Activated naive CD8-positive, alpha-beta T cell treated with anti-CD3 and anti-CD28 coated beads for 36 hours (primary cell): Measurements from ENCODE around the gene PARP9. TPM values are rescaled to one million over a fixed set of nuclear protein-coding genes. Genes with fewer than 3 reads are reported as not detected.

Experiments used
- DNase-seq: peaks from one replicate; pipeline ENCODE4 v3.0.0; 2021
- H3K27ac Mint-ChIP-seq: one replicate; pipeline ENCODE4 v1.8.0; 2022; ENCODE audit warnings: mild to moderate bottlenecking, moderate library complexity, mixed read lengths
- H3K27me3 Mint-ChIP-seq: one replicate; pipeline ENCODE4 v1.8.0; 2022; ENCODE audit warnings: mild to moderate bottlenecking, mixed read lengths
- H3K36me3 Mint-ChIP-seq: one replicate; pipeline ENCODE4 v1.8.0; 2021; ENCODE audit warnings: mild to moderate bottlenecking, mixed read lengths
- H3K4me1 Mint-ChIP-seq: one replicate; pipeline ENCODE4 v1.8.0; 2021; ENCODE audit warnings: mixed read lengths
- H3K4me3 Mint-ChIP-seq: one replicate; pipeline ENCODE4 v1.8.0; 2022; ENCODE audit warnings: mild to moderate bottlenecking, moderate library complexity, mixed read lengths
- H3K9me3 Mint-ChIP-seq: one replicate; pipeline ENCODE4 v1.8.0; 2022; ENCODE audit warnings: mixed read lengths
- total RNA-seq, 2 experiments: library from RNA; stranded (reverse); gene quantifications; one replicate each; pipeline ENCODE4 v1.2.3, GENCODE V29; 2021

The PARP9 gene
- total RNA-seq, 2 experiments from 2014 or later, result 39.0 to 40.9 TPM

GRCh38 chr3:122558605-122559004 lies 5.5 kb downstream of the PARP9 start:
- Mint-ChIP-seq H3K27ac (no peak overlapping the region), H3K36me3 (peaks cover 27% of the 10 kb centered on the region), H3K27me3 (no peaks in the 10 kb centered on the region), H3K4me1 (peaks cover 33% of the 10 kb centered on the region), H3K4me3 (no peak overlapping the region), H3K9me3 (no peaks in the 10 kb centered on the region)
- no peak for DNase-seq

GRCh38 chr3:122557356-122557755 lies 6.7 kb downstream of the PARP9 start:
- peaks cover 29% of the 10 kb centered on the region for H3K36me3 Mint-ChIP-seq
- H3K9me3 Mint-ChIP-seq, result no peaks in the 10 kb centered on the region

GRCh38 chr3:122555275-122556071 lies 8.6 kb downstream of the PARP9 start:
- no peak for DNase-seq
- H3K4me3 Mint-ChIP-seq, result no peak overlapping the region
- no peaks in the 10 kb centered on the region for H3K9me3 Mint-ChIP-seq
- H3K27me3 Mint-ChIP-seq, result no peaks in the 10 kb centered on the region
- peaks cover 14% of the 10 kb centered on the region for H3K4me1 Mint-ChIP-seq
- peaks cover 27% of the 10 kb centered on the region for H3K36me3 Mint-ChIP-seq
- H3K27ac Mint-ChIP-seq, result no peak overlapping the region

More at GRCh38 chr3:122557356-122557755, 6.7 kb downstream of the PARP9 start:
- H3K4me3 Mint-ChIP-seq, result no peak overlapping the region
- peaks cover 26% of the 10 kb centered on the region for H3K4me1 Mint-ChIP-seq
- H3K27me3 Mint-ChIP-seq, result no peaks in the 10 kb centered on the region
- DNase-seq, result no peak
- no peak overlapping the region for H3K27ac Mint-ChIP-seq

GRCh38 chr3:122553171-122553570 lies 10.9 kb downstream of the PARP9 start:
- H3K4me3 Mint-ChIP-seq, result no peak overlapping the region
- DNase-seq, result no peak
- H3K9me3 Mint-ChIP-seq, result no peaks in the 10 kb centered on the region
- H3K4me1 Mint-ChIP-seq, result peaks cover 10% of the 10 kb centered on the region
- no peak overlapping the region for H3K27ac Mint-ChIP-seq
- peaks cover 31% of the 10 kb centered on the region for H3K36me3 Mint-ChIP-seq
- H3K27me3 Mint-ChIP-seq, result no peaks in the 10 kb centered on the region

- DNase-seq, result no peak
- Mint-ChIP-seq H3K4me1 (peaks cover 2% of the 10 kb centered on the region), H3K27me3 (no peaks in the 10 kb centered on the region), H3K27ac (no peak overlapping the region), H3K4me3 (no peak overlapping the region), H3K36me3 (peaks cover 26% of the 10 kb centered on the region), H3K9me3 (no peaks in the 10 kb centered on the region)
Observed at GRCh38 chr3:122548619-122549018, 15.5 kb downstream of the PARP9 start.

- Mint-ChIP-seq H3K4me1 (no peaks in the 10 kb centered on the region), H3K27me3 (no peaks in the 10 kb centered on the region), H3K36me3 (peaks cover 21% of the 10 kb centered on the region), H3K27ac (no peak overlapping the region), H3K4me3 (no peak overlapping the region), H3K9me3 (no peaks in the 10 kb centered on the region)
- DNase-seq, result no peak
Observed at GRCh38 chr3:122548076-122548475, 16.0 kb downstream of the PARP9 start.

GRCh38 chr3:122546151-122546550 lies 17.9 kb downstream of the PARP9 start:
- no peak overlapping the region for H3K27ac Mint-ChIP-seq
- no peaks in the 10 kb centered on the region for H3K9me3 Mint-ChIP-seq
- no peak overlapping the region for H3K4me3 Mint-ChIP-seq
- no peaks in the 10 kb centered on the region for H3K4me1 Mint-ChIP-seq
- no peaks in the 10 kb centered on the region for H3K27me3 Mint-ChIP-seq
- H3K36me3 Mint-ChIP-seq, result peaks cover 17% of the 10 kb centered on the region
- DNase-seq, result no peak

- no peak for DNase-seq
- Mint-ChIP-seq H3K27me3 (no peaks in the 10 kb centered on the region), H3K36me3 (peaks cover 30% of the 10 kb centered on the region), H3K27ac (no peak overlapping the region), H3K4me3 (no peak overlapping the region), H3K9me3 (no peaks in the 10 kb centered on the region), H3K4me1 (peaks cover 14% of the 10 kb centered on the region)
Observed at GRCh38 chr3:122538956-122539490, 25.1 kb downstream of the PARP9 start.

- no peak for DNase-seq
- Mint-ChIP-seq H3K4me1 (peaks cover 38% of the 10 kb centered on the region), H3K36me3 (peaks cover 44% of the 10 kb centered on the region), H3K27me3 (no peaks in the 10 kb centered on the region), H3K27ac (no peak overlapping the region), H3K4me3 (no peak overlapping the region), H3K9me3 (no peaks in the 10 kb centered on the region)
Observed at GRCh38 chr3:122536632-122537001, 27.5 kb downstream of the PARP9 start.

- no peaks in the 10 kb centered on the region for H3K27me3 Mint-ChIP-seq
- H3K27ac Mint-ChIP-seq, result no peak overlapping the region
- no peak for DNase-seq
- H3K4me1 Mint-ChIP-seq, result peaks cover 38% of the 10 kb centered on the region
- H3K4me3 Mint-ChIP-seq, result no peak overlapping the region
- H3K36me3 Mint-ChIP-seq, result peaks cover 44% of the 10 kb centered on the region
- no peaks in the 10 kb centered on the region for H3K9me3 Mint-ChIP-seq
Observed at GRCh38 chr3:122535964-122536631, 28.0 kb downstream of the PARP9 start.

- peaks cover 34% of the 10 kb centered on the region for H3K36me3 Mint-ChIP-seq
- no peaks in the 10 kb centered on the region for H3K9me3 Mint-ChIP-seq
- H3K4me1 Mint-ChIP-seq, result peaks cover 38% of the 10 kb centered on the region
- DNase-seq, result peak; percentile 62
- no peaks in the 10 kb centered on the region for H3K27me3 Mint-ChIP-seq
- peak overlapping the region; percentile 80 for H3K27ac Mint-ChIP-seq
- no peak overlapping the region for H3K4me3 Mint-ChIP-seq
Observed at GRCh38 chr3:122533931-122534334, 30.2 kb downstream of the PARP9 start.

GRCh38 chr3:122533480-122533879 lies 30.6 kb downstream of the PARP9 start:
- H3K4me3 Mint-ChIP-seq, result no peak overlapping the region
- H3K4me1 Mint-ChIP-seq, result peaks cover 38% of the 10 kb centered on the region
- peak overlapping the region; percentile 80 for H3K27ac Mint-ChIP-seq
- no peaks in the 10 kb centered on the region for H3K9me3 Mint-ChIP-seq
- peaks cover 34% of the 10 kb centered on the region for H3K36me3 Mint-ChIP-seq
- DNase-seq, result no peak
- no peaks in the 10 kb centered on the region for H3K27me3 Mint-ChIP-seq

- no peak for DNase-seq
- Mint-ChIP-seq H3K27me3 (no peaks in the 10 kb centered on the region), H3K27ac (no peak overlapping the region), H3K9me3 (no peaks in the 10 kb centered on the region), H3K4me3 (no peak overlapping the region), H3K36me3 (peaks cover 29% of the 10 kb centered on the region), H3K4me1 (peaks cover 32% of the 10 kb centered on the region)
Observed at GRCh38 chr3:122530164-122530563, 33.9 kb downstream of the PARP9 start.

GRCh38 chr3:122523317-122523716 lies 40.8 kb downstream of the PARP9 start:
- DNase-seq, result no peak
- H3K9me3 Mint-ChIP-seq, result no peaks in the 10 kb centered on the region
- H3K4me1 Mint-ChIP-seq, result peaks cover 6% of the 10 kb centered on the region
- H3K36me3 Mint-ChIP-seq, result no peaks in the 10 kb centered on the region
- no peak overlapping the region for H3K4me3 Mint-ChIP-seq
- no peak overlapping the region for H3K27ac Mint-ChIP-seq
- no peaks in the 10 kb centered on the region for H3K27me3 Mint-ChIP-seq

GRCh38 chr3:122520861-122521260 lies 43.2 kb downstream of the PARP9 start:
- Mint-ChIP-seq H3K9me3 (no peaks in the 10 kb centered on the region), H3K4me3 (no peak overlapping the region)

More at GRCh38 chr3:122520861-122521260, 43.2 kb downstream of the PARP9 start:
- no peaks in the 10 kb centered on the region for H3K27me3 Mint-ChIP-seq
- peaks cover 6% of the 10 kb centered on the region for H3K4me1 Mint-ChIP-seq
- no peak overlapping the region for H3K27ac Mint-ChIP-seq
- H3K36me3 Mint-ChIP-seq, result no peaks in the 10 kb centered on the region
- no peak for DNase-seq
